ENCODE data around the gene ERAS.
"Not testable (repeated sequence)": the region's sequence is repeated elsewhere in the genome, so short reads cannot be mapped to it uniquely, and the experiment has no call there.

Gene ERAS

DNA sequence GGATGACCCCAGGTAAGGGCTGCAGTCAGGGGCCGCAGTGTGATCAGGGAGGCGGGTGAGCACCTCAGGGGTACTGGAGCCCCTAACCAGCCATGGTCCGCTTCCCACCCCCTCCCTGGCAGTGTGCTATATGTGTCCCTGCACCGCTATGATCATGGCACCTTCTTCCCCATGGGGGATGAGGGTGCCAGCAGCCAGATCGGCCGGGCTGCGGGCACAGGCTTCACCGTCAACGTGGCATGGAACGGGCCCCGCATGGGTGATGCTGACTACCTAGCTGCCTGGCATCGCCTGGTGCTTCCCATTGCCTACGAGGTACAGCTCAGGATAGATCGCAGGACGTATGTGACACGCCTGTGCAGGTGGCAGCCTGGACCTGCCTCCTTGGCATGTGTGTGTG lies 8.2 kb upstream of the ERAS start:
- Histone ChIP-seq H3K4me1 (no peaks in the 10 kb centered on the region), H3K36me3 (peaks cover 17 to 79% (median 62%) of the 10 kb centered on the region in 3 donors)
- intact Hi-C loops (cut with DNase I; ENCODE audit: low total_unique reads), result no loop called here

GRCh38 chrX:48818866-48819265 lies 7.4 kb upstream of the ERAS start:
- Histone ChIP-seq H3K27me3 (no peaks in the 10 kb centered on the region), H3K4me3 (no peak overlapping the region), H3K27ac (no peak overlapping the region), H3K36me3 (peaks cover 17 to 86% (median 66%) of the 10 kb centered on the region in 3 donors), H3K9me3 (no peaks in the 10 kb centered on the region), H3K4me1 (no peaks in the 10 kb centered on the region)
- intact Hi-C loops (cut with DNase I; ENCODE audit: low total_unique reads), result no loop called here
- no peak for DNase-seq
- TF ChIP-seq, protein P1, sequence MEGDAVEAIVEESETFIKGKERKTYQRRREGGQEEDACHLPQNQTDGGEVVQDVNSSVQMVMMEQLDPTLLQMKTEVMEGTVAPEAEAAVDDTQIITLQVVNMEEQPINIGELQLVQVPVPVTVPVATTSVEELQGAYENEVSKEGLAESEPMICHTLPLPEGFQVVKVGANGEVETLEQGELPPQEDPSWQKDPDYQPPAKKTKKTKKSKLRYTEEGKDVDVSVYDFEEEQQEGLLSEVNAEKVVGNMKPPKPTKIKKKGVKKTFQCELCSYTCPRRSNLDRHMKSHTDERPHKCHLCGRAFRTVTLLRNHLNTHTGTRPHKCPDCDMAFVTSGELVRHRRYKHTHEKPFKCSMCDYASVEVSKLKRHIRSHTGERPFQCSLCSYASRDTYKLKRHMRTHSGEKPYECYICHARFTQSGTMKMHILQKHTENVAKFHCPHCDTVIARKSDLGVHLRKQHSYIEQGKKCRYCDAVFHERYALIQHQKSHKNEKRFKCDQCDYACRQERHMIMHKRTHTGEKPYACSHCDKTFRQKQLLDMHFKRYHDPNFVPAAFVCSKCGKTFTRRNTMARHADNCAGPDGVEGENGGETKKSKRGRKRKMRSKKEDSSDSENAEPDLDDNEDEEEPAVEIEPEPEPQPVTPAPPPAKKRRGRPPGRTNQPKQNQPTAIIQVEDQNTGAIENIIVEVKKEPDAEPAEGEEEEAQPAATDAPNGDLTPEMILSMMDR (IDR thresholded peaks at IDR 0.05), result no peak

More for the DNA sequence above, 8.2 kb upstream of the ERAS start:
- Histone ChIP-seq H3K4me3 (no peak overlapping the region), H3K27me3 (no peaks in the 10 kb centered on the region), H3K27ac (no peak overlapping the region), H3K9me3 (no peaks in the 10 kb centered on the region)
- TF ChIP-seq, protein P1 (IDR thresholded peaks at IDR 0.05), result no peak
- DNase-seq, result no peak

DNA sequence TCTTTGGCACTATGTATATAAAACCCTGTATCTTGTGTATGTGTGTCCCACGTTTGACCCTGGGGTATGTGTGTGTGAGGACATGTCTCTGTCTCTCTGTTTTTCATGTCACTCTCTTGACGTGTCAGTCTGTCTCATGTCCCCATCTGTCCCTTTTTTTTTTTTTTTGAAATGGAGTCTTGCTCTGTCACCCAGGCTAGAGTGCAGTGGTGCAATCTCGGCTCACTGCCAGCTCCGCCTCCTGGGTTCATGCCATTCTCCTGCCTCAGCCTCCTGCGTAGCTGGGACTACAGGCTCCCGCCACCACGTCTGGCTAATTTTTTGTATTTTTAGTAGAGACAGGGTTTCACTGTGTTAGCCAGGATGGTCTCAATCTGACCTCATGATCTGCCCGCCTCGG lies 6.9 kb upstream of the ERAS start:
- H3K27me3 ChIP-seq; intact Hi-C loops (cut with DNase I; ENCODE audit: low total_unique reads); H3K27ac ChIP-seq; H3K9me3 ChIP-seq; H3K4me1 ChIP-seq; H3K4me3 ChIP-seq; DNase-seq: not testable (repeated sequence)
- H3K36me3 ChIP-seq, result peaks cover 14 to 88% (median 67%) of the 10 kb centered on the region in 3 donors

GRCh38 chrX:48823053-48823452 lies 3.3 kb upstream of the ERAS start:
- no peaks in the 10 kb centered on the region for H3K4me1 ChIP-seq
- no peaks in the 10 kb centered on the region for H3K27me3 ChIP-seq
- TF ChIP-seq, protein P1 (IDR thresholded peaks at IDR 0.05), result no peak
- H3K36me3 ChIP-seq, result peaks cover 5 to 83% (median 50%) of the 10 kb centered on the region in 3 donors
- H3K9me3 ChIP-seq, result peaks cover 0 to 15% (median 2%) of the 10 kb centered on the region in 3 donors
- no peak overlapping the region for H3K27ac ChIP-seq
- H3K4me3 ChIP-seq, result no peak overlapping the region
- no peak for DNase-seq
- intact Hi-C loops (cut with DNase I; ENCODE audit: low total_unique reads), result loop anchor here (1.0 kb wide), 1 partner anchor 42 kb away; no protein-coding TSS in a partner anchor

DNA sequence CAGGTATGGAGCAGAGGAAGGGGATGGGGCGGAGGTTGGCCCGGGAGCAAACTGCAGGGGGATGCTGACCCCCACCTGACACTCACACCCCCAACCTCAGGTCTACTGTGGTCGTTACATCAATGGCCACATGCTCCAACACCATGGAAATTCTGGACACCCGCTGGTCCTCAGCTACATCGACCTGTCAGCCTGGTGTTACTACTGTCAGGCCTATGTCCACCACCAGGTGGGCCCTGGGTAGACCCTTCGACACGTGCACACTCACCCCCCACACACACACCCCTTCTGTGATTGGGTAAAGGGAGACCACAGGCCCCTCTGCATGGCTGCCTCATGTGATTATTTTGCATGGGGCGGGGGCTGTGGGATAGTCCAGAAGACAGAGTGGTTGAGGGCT lies 2.2 kb upstream of the ERAS start:
- no peak overlapping the region for H3K4me3 ChIP-seq
- DNase-seq, result no peak
- intact Hi-C loops (cut with DNase I; ENCODE audit: low total_unique reads), result no loop called here

GRCh38 chrX:48826876-48827653 lies 752 bp downstream of the ERAS start:
- intact Hi-C loops (cut with DNase I; ENCODE audit: low total_unique reads), result no loop called here
- peaks cover 0 to 52% (median 26%) of the 10 kb centered on the region in 3 donors for H3K36me3 ChIP-seq
- H3K27me3 ChIP-seq, result peaks cover 0 to 10% of the 10 kb centered on the region in 2 donors

More for the DNA sequence above, 2.2 kb upstream of the ERAS start:
- TF ChIP-seq, protein P1 (IDR thresholded peaks at IDR 0.05), result no peak
- Histone ChIP-seq H3K36me3 (peaks cover 0 to 76% (median 44%) of the 10 kb centered on the region in 3 donors), H3K27me3 (no peaks in the 10 kb centered on the region), H3K9me3 (peaks cover 0 to 15% (median 4%) of the 10 kb centered on the region in 3 donors), H3K4me1 (no peaks in the 10 kb centered on the region), H3K27ac (no peak overlapping the region)

More at GRCh38 chrX:48826876-48827653, 752 bp downstream of the ERAS start:
- Histone ChIP-seq H3K9me3 (peaks cover 0 to 15% (median 4%) of the 10 kb centered on the region in 3 donors), H3K4me1 (no peaks in the 10 kb centered on the region), H3K27ac (no peak overlapping the region), H3K4me3 (no peak overlapping the region)
- TF ChIP-seq, protein P1 (IDR thresholded peaks at IDR 0.05), result no peak
- DNase-seq, result no peak
